Ishikawa (cell line): ENCODE results near the gene VRK2.

Experiments
- CREB1 ChIP-seq: IDR thresholded peaks from 2 replicates; pipeline ENCODE4 v1.6.1; 2012; ENCODE audit warnings: low read depth
- EGR1 ChIP-seq: IDR thresholded peaks from 2 replicates; pipeline ENCODE4 v1.6.1; 2012
- FOXM1 ChIP-seq: IDR thresholded peaks from 2 replicates; pipeline ENCODE4 v1.6.1; 2012; ENCODE audit warnings: low read depth, borderline replicate concordance
- MAX ChIP-seq: IDR thresholded peaks from 2 replicates; pipeline ENCODE4 v1.6.1; 2012
- RAD21 ChIP-seq: IDR thresholded peaks from 2 replicates; pipeline ENCODE4 v1.6.1; 2012; ENCODE audit warnings: low read depth
- REST ChIP-seq: IDR thresholded peaks from 2 replicates; pipeline ENCODE4 v1.6.1; 2012; ENCODE audit warnings: low read depth, mild to moderate bottlenecking
- TAF1 ChIP-seq: IDR thresholded peaks from 2 replicates; pipeline ENCODE4 v1.6.1; 2012; ENCODE audit warnings: low read depth, mild to moderate bottlenecking
- TCF12 ChIP-seq: IDR thresholded peaks from 2 replicates; pipeline ENCODE4 v1.6.1; 2012; ENCODE audit warnings: low read depth
- TEAD4 ChIP-seq: IDR thresholded peaks from 2 replicates; pipeline ENCODE4 v1.6.1; 2012
- YY1 ChIP-seq: IDR thresholded peaks from 2 replicates; pipeline ENCODE4 v1.6.1; 2012; ENCODE audit warnings: low read depth

GRCh38 chr2:58025150-58025933, 21.3 kb upstream of the VRK2 start:
- no peak for TF ChIP-seq MAX
- no peak for TF ChIP-seq EGR1
- no peak for TF ChIP-seq RAD21
- no peak for TF ChIP-seq TCF12
- TF ChIP-seq FOXM1 = no peak
- TF ChIP-seq YY1 = no peak
- no peak for TF ChIP-seq TEAD4
- no peak for TF ChIP-seq TAF1
- TF ChIP-seq REST = no peak
- TF ChIP-seq CREB1 = no peak
